ENCODE data around the gene TMEM169.

- TF ChIP-seq POLR2A (IDR thresholded peaks at IDR 0.05), result no peak
- no peak for TF ChIP-seq CTCF (IDR thresholded peaks at IDR 0.05)
Measured at GRCh38 chr2:216116418-216116817, 34.7 kb downstream of the TMEM169 start.
